WI38 (cell line): ENCODE measurements around the gene HPSE2.

Source experiments
- H3K4me3 ChIP-seq: 2 replicates; pipeline ENCODE4 v1.5.1; 2011; ENCODE audit warnings: low read depth, mild to moderate bottlenecking, control low read depth, low read length
- TF ChIP-seq, protein P1 (sequence below): IDR thresholded peaks from 2 replicates; pipeline ENCODE4 v1.5.1; 2012; ENCODE audit warnings: low read depth, mild to moderate bottlenecking, control low read depth, low read length

HPSE2 gene

DNA sequence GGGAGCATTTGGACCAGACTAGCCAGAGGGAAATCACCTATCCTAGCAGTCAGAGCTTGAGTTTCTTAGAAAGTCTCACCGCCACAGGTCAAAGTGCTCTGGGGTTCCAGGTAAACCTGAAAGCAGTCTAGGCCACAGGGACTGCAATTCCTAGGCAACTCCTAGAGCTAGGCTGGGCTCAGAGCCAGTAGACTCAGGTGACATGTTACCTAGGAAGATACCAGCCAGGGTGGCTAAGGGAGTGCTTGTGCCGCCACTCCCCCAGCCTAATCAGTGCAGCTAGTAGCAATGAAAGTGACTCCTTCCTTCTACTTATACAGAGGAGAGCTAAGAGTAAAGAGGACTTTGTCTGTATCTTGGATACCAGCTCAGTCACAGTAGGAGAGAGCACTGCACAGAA, 440.2 kb downstream of the HPSE2 start:
- TF ChIP-seq, protein P1, sequence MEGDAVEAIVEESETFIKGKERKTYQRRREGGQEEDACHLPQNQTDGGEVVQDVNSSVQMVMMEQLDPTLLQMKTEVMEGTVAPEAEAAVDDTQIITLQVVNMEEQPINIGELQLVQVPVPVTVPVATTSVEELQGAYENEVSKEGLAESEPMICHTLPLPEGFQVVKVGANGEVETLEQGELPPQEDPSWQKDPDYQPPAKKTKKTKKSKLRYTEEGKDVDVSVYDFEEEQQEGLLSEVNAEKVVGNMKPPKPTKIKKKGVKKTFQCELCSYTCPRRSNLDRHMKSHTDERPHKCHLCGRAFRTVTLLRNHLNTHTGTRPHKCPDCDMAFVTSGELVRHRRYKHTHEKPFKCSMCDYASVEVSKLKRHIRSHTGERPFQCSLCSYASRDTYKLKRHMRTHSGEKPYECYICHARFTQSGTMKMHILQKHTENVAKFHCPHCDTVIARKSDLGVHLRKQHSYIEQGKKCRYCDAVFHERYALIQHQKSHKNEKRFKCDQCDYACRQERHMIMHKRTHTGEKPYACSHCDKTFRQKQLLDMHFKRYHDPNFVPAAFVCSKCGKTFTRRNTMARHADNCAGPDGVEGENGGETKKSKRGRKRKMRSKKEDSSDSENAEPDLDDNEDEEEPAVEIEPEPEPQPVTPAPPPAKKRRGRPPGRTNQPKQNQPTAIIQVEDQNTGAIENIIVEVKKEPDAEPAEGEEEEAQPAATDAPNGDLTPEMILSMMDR, result no peak

DNA sequence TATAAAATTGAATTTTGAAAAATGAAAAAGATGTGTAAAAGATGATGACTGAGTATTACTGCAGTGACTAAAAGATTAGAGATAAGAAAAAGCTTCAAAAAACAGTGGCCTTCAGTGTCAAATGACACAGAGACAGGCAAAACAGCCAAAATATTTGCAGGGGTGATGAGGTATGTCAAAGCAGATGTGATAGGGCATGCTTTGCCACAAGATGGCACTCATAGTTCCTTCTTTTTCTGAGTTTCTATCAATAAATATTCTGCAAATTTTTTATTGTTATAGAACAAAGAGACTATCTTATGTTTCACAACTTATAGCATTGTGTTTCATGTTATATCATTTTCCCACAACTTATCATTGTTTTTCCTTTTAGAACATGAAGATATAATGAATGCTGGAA, 444.8 kb downstream of the HPSE2 start:
- no peak overlapping the region for H3K4me3 ChIP-seq
- TF ChIP-seq, protein P1, result no peak

More for the DNA sequence above, 440.2 kb downstream of the HPSE2 start:
- no peak overlapping the region for H3K4me3 ChIP-seq

DNA sequence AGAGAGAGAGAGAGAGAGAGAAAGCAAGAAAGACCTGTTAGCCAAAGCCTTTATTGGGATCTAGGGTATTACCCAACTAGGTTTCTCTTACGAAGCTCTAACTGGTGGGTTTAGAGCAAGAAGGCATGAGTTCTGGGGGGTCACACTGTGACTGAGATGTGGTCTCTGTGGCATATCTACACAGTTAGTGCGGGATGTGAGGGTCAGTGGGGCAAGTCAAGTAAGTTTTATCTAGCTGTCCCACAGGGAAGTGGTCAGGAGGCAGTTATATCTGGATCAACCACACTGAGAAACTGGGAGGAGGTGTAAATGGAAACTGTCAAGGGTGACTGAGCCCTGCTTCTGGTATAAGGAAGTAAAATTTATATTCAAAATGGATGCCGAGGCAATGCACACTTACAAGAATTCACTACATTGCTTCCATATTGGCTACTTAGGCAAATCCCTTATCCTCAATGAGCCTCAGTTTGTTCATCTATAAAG, 457.3 kb downstream of the HPSE2 start:
- H3K4me3 ChIP-seq, result no peak overlapping the region
- TF ChIP-seq, protein P1, result no peak

DNA sequence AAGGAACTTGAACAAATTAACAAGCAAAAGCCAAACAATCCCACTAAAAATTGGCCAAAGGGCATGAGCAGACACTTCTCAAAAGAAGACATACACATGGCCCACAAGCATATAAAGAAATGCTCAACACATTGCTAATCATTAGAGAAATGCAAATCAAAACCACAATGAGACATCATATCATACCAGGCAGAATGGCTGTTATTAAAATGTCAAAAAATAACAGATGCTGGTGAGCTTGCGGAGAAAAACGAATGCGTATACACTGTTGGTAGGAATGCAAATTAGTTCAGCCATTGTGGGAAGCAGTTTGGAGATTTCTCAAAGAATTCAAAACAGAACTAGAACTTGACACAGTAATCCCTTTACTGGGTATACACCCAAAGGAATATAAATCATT, 477.2 kb downstream of the HPSE2 start:
- no peak overlapping the region for H3K4me3 ChIP-seq

DNA sequence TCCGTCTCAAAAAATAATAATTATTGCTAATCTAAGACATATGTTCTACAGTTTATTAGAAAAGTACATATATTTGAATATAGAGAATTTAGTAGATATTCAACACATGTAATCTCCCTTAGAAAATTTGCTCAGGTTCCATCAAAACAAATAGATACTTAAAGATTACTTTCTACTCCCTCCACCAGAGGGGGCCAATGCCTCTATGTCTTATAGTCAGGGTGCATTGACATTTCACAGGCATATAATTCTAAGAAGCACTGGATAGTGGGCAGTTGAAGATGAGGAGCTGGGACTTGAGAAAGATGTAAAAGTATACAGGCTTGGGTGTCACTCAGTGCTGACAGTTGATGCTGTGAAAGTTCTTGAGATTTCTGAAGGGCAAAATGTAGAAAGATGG, 487.4 kb downstream of the HPSE2 start:
- TF ChIP-seq, protein P1, result no peak
- H3K4me3 ChIP-seq, result no peak overlapping the region

More for the DNA sequence above, 477.2 kb downstream of the HPSE2 start:
- TF ChIP-seq, protein P1, result no peak

DNA sequence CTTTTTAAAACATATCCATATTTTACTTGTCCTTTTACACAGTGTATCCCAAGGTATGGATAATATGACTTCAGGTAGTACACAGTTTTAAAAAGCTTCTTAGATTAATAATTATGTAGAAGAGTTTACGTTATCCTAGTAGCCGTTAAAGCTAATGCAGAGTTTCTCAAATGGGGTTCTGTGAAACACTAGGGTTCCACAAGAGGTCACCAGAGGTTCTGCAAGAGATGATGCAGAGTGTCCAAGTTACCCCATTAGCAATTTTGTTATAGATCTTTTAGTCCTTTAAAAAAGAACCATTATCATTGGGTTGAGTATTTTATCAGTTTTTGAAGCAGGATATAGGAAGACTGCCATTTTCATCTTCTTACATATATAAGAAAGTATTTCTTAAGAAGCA, 490.0 kb downstream of the HPSE2 start:
- TF ChIP-seq, protein P1, result no peak
- H3K4me3 ChIP-seq, result no peak overlapping the region

DNA sequence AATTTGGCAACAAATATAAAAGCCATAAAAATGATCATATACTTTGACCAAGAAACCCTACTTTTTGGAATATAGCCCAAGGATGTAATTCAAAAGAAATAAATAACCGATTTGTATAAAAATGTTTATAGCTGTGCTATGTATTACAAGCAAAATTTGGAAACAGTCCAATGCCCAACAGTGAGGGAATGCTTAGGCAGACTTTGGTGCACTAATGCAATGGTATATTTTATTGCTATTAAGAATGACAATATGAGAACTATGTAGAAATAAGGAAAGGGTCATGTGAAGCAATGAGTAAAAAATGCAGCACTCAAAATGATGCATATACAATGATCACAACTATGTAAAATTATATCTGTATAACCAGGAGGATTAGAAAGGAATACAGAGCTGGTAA, 515.1 kb downstream of the HPSE2 start:
- no peak overlapping the region for H3K4me3 ChIP-seq
- TF ChIP-seq, protein P1, result no peak
